GM12874 (cell line): ENCODE measurements around the gene TULP1.

Source experiments
- TF ChIP-seq, protein P1 (sequence below): IDR thresholded peaks from 2 replicates; pipeline ENCODE4 v1.5.1; 2011; ENCODE audit warnings: low read depth, mild to moderate bottlenecking, control low read depth, low read length, moderate library complexity; ENCODE audit not compliant: insufficient read depth

Gene TULP1

GRCh38 chr6:35451354-35452182 lies 61.1 kb downstream of the TULP1 start:
- TF ChIP-seq, protein P1, sequence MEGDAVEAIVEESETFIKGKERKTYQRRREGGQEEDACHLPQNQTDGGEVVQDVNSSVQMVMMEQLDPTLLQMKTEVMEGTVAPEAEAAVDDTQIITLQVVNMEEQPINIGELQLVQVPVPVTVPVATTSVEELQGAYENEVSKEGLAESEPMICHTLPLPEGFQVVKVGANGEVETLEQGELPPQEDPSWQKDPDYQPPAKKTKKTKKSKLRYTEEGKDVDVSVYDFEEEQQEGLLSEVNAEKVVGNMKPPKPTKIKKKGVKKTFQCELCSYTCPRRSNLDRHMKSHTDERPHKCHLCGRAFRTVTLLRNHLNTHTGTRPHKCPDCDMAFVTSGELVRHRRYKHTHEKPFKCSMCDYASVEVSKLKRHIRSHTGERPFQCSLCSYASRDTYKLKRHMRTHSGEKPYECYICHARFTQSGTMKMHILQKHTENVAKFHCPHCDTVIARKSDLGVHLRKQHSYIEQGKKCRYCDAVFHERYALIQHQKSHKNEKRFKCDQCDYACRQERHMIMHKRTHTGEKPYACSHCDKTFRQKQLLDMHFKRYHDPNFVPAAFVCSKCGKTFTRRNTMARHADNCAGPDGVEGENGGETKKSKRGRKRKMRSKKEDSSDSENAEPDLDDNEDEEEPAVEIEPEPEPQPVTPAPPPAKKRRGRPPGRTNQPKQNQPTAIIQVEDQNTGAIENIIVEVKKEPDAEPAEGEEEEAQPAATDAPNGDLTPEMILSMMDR = no peak

- TF ChIP-seq, protein P1 = peak; percentile 47
These were observed 63.3 kb downstream of the TULP1 start for GRCh38 chr6:35449287-35449881.

- TF ChIP-seq, protein P1 = no peak
These were observed 64.5 kb downstream of the TULP1 start for GRCh38 chr6:35448191-35448590.
